H1 (cell line): ENCODE measurements around the gene PLEKHM3. TPM values are rescaled to one million over a fixed set of nuclear protein-coding genes. Genes with fewer than 3 reads are reported as not detected.
A peak's percentile ranks its signal among the peaks of the same experiment; 100 is the strongest.

ENCODE experiments used
- CTCF ChIA-PET: fragments of 300-600 bp; sonication (Branson Sonifier 250); formaldehyde crosslinking; loops from one replicate; lab custom pipeline; 2021; ENCODE audit not compliant: partially characterized antibody; lab: Charles Lee
- POLR2A ChIA-PET: fragments of 300-600 bp; sonication (Branson Sonifier 250); formaldehyde crosslinking; loops from one replicate; lab custom pipeline; 2021; ENCODE audit warnings: inconsistent platforms; ENCODE audit not compliant: partially characterized antibody; lab: Charles Lee
- DNase-seq, 2 experiments: peaks; one replicate each; pipeline versions ENCODE4 v3.0.0 to v3.0.0-alpha.2; 2010 to 2022; ENCODE audit warnings: low spot score in 2 of 2, low read depth in 1 of 2, mixed read lengths in 1 of 2
- FAIRE-seq: peaks from 2 replicates; lab custom pipeline; 2011; peaks lifted over from hg19 to GRCh38; lab: Jason Lieb, UNC
- H2AFZ ChIP-seq: 2 replicates; pipeline ENCODE4 v1.8.1; 2012; ENCODE audit warnings: low read length, inconsistent platforms
- H2AK5ac ChIP-seq: 2 replicates; pipeline ENCODE4 v1.6.1; 2013; ENCODE audit warnings: low read depth, low read length
- H2BK120ac ChIP-seq: replicated peaks from 2 replicates; pipeline ENCODE3; 2013; ENCODE audit warnings: low read depth, low read length, inconsistent platforms
- H2BK12ac ChIP-seq: 2 replicates; pipeline ENCODE4 v1.6.1; 2013; ENCODE audit warnings: low read depth, low read length
- H2BK15ac ChIP-seq: 2 replicates; pipeline ENCODE4 v1.6.1; 2013; ENCODE audit warnings: low read length
- H2BK20ac ChIP-seq: 2 replicates; pipeline ENCODE4 v1.6.1; 2013; ENCODE audit warnings: low read length
- H2BK5ac ChIP-seq: 2 replicates; pipeline ENCODE4 v1.6.1; 2013; ENCODE audit warnings: low read depth, low read length
- H3K14ac ChIP-seq: 2 replicates; pipeline ENCODE4 v1.6.1; 2013; ENCODE audit warnings: inconsistent platforms; ENCODE audit not compliant: insufficient read length
- H3K18ac ChIP-seq: 2 replicates; pipeline ENCODE4 v1.6.1; 2013; ENCODE audit warnings: low read length; ENCODE audit errors: extremely low read depth
- H3K23ac ChIP-seq: 2 replicates; pipeline ENCODE4 v1.6.1; 2013; ENCODE audit warnings: inconsistent platforms; ENCODE audit not compliant: insufficient read length
- H3K23me2 ChIP-seq: 2 replicates; pipeline ENCODE4 v1.6.1; 2013; ENCODE audit warnings: low read depth, low read length
- H3K27ac ChIP-seq: 2 replicates; pipeline ENCODE4 v1.6.1; 2011; ENCODE audit warnings: low read depth, low read length, inconsistent platforms
- H3K27me3 ChIP-seq, 4 experiments: replicated peaks in 1 of 4; 1 replicate in 1 of 4; 2 replicates in 3 of 4; pipeline versions ENCODE4 v1.6.1 to v1.8.1; 2011 to 2013; ENCODE audit warnings: low read length in 3 of 4, mild to moderate bottlenecking in 3 of 4, inconsistent platforms in 2 of 4, mixed read lengths in 2 of 4, moderate library complexity in 1 of 4; ENCODE audit not compliant: control insufficient read depth in 3 of 4, insufficient read depth in 3 of 4; ENCODE audit errors: extremely low read depth in 1 of 4
- H3K36me3 ChIP-seq, 4 experiments: 2 replicates each; pipeline versions ENCODE4 v1.6.1 to v1.8.1; 2011 to 2013; ENCODE audit warnings: mild to moderate bottlenecking in 4 of 4, low read length in 3 of 4, moderate library complexity in 2 of 4, control low read depth in 1 of 4, inconsistent platforms in 1 of 4; ENCODE audit not compliant: insufficient read depth in 4 of 4, control insufficient read depth in 2 of 4
- H3K4ac ChIP-seq: replicated peaks from 2 replicates; pipeline ENCODE3; 2013; ENCODE audit warnings: low read length, low read depth, mixed read lengths, inconsistent platforms; ENCODE audit not compliant: insufficient read length
- H3K4me1 ChIP-seq, 4 experiments: replicated peaks in 1 of 4; 1 replicate in 1 of 4; 2 replicates in 3 of 4; pipeline versions ENCODE4 v1.6.1 to v1.8.1; 2011 to 2013; ENCODE audit warnings: low read length in 3 of 4, inconsistent platforms in 2 of 4, mixed read lengths in 1 of 4; ENCODE audit not compliant: insufficient read depth in 4 of 4, control insufficient read depth in 3 of 4
- H3K4me2 ChIP-seq, 2 experiments: 2 replicates each; pipeline versions ENCODE4 v1.6.1 to v1.8.1; 2011 to 2013; ENCODE audit warnings: low read depth in 2 of 2, low read length in 2 of 2, control low read depth in 1 of 2, inconsistent platforms in 1 of 2, mild to moderate bottlenecking in 1 of 2; ENCODE audit not compliant: insufficient read depth in 1 of 2
- H3K4me3 ChIP-seq, 4 experiments: fragments of 200-600, 300-600 bp in 1 of 4; sonication (generic), shearing (Covaris generic), sonication (Bioruptor Twin) in 1 of 4; 2 replicates each; pipeline versions ENCODE4 v1.5.1 to v1.8.1; 2011 to 2016; ENCODE audit warnings: low read length in 4 of 4, low read depth in 3 of 4, control low read depth in 2 of 4, inconsistent platforms in 2 of 4, mild to moderate bottlenecking in 2 of 4, mixed read lengths in 1 of 4, moderate library complexity in 1 of 4; ENCODE audit not compliant: insufficient read depth in 2 of 4; ENCODE audit errors: extremely low read depth in 1 of 4
- H3K56ac ChIP-seq: replicated peaks from 2 replicates; pipeline ENCODE3; 2013; ENCODE audit warnings: low read depth, mild to moderate bottlenecking, mixed read lengths, low read length, inconsistent platforms; ENCODE audit not compliant: insufficient read length
- H3K79me1 ChIP-seq: 2 replicates; pipeline ENCODE4 v1.6.1; 2013; ENCODE audit warnings: low read depth, low read length, control low read depth
- H3K79me2 ChIP-seq, 2 experiments: 2 replicates each; pipeline versions ENCODE4 v1.6.1 to v1.8.1; 2012 to 2013; ENCODE audit warnings: low read length in 2 of 2, mild to moderate bottlenecking in 2 of 2, inconsistent platforms in 1 of 2; ENCODE audit not compliant: insufficient read depth in 2 of 2, control insufficient read depth in 1 of 2
- H3K9ac ChIP-seq, 4 experiments: replicated peaks in 1 of 4; 1 replicate in 1 of 4; 2 replicates in 3 of 4; pipeline versions ENCODE4 v1.6.1 to v1.8.1; 2011 to 2013; ENCODE audit warnings: low read depth in 3 of 4, low read length in 3 of 4, control low read depth in 2 of 4, mild to moderate bottlenecking in 2 of 4, moderate library complexity in 2 of 4, inconsistent platforms in 1 of 4; ENCODE audit errors: extremely low read depth in 1 of 4
- H3K9me3 ChIP-seq, 2 experiments: 2 replicates each; pipeline versions ENCODE4 v1.6.1 to v1.8.1; 2012 to 2013; ENCODE audit warnings: mild to moderate bottlenecking in 2 of 2, moderate library complexity in 2 of 2, control low read depth in 1 of 2, inconsistent platforms in 1 of 2, low read depth in 1 of 2, low read length in 1 of 2, mixed read lengths in 1 of 2; ENCODE audit not compliant: insufficient read depth in 2 of 2
- H4K20me1 ChIP-seq, 2 experiments: replicated peaks in 1 of 2; 2 replicates each; pipeline versions ENCODE3 to v1.8.1; 2011 to 2013; ENCODE audit warnings: inconsistent platforms in 2 of 2, low read length in 2 of 2, mild to moderate bottlenecking in 1 of 2; ENCODE audit not compliant: insufficient read depth in 2 of 2, control insufficient read depth in 1 of 2
- H4K5ac ChIP-seq: 2 replicates; pipeline ENCODE4 v1.6.1; 2013; ENCODE audit warnings: low read length, low read depth, mixed read lengths, inconsistent platforms; ENCODE audit not compliant: insufficient read length
- H4K8ac ChIP-seq: 2 replicates; pipeline ENCODE4 v1.8.0; 2013; ENCODE audit warnings: mild to moderate bottlenecking, moderate library complexity, low read length, inconsistent platforms; ENCODE audit not compliant: insufficient read depth; ENCODE audit errors: extremely low read depth
- H4K91ac ChIP-seq: replicated peaks from 2 replicates; pipeline ENCODE3; 2013; ENCODE audit warnings: low read length, mixed read lengths, inconsistent platforms; ENCODE audit not compliant: insufficient read length
- JUND ChIP-seq: IDR thresholded peaks from 2 replicates; pipeline ENCODE4 v1.6.1; 2011; ENCODE audit warnings: mild to moderate bottlenecking, improper control_type of control experiment, low read length
- NRF1 ChIP-seq: IDR thresholded peaks from 2 replicates; pipeline ENCODE4 v1.6.1; 2011; ENCODE audit warnings: mild to moderate bottlenecking, low read depth, low read length, improper control_type of control experiment
- WGBS, 2 experiments: shearing (Covaris generic) in 1 of 2; methylation state at CpG; one replicate each; pipeline versions ENCODE4 v1.1.6 to v1.1.7; 2013 to 2015; ENCODE audit warnings: low lambda C conversion rate in 2 of 2, mixed read lengths in 2 of 2, inconsistent platforms in 1 of 2, low coverage in 1 of 2, missing lambda C conversion rate in 1 of 2; ENCODE audit not compliant: insufficient replicate concordance in 2 of 2, insufficient coverage in 1 of 2, insufficient read length in 1 of 2; ENCODE audit errors: extremely low coverage in 1 of 2, missing lambda C conversion rate in 1 of 2; 5-methylcytosine and 5-hydroxymethylcytosine counted together
- polyA plus RNA-seq, 7 experiments: library from polyadenylated mRNA; depleted of rRNA in 3 of 7; stranded (reverse) in 5 of 7; unstranded in 2 of 7; fragments of >200 nt in 5 of 7; fragments of 200-250 nt in 2 of 7; gene quantifications; 1 replicate in 5 of 7; 2 replicates in 1 of 7; 4 replicates in 1 of 7; pipeline versions ENCODE4 v1.2.1 to v1.2.3, GENCODE V29; 2011 to 2013; ENCODE audit warnings: missing spikeins in 2 of 7, mixed read lengths in 2 of 7
- total RNA-seq: library from RNA; stranded (reverse); fragmentation: NEBNext Ultra II Directional; extraction: Animal tissue kit (Norgen Biotek cat#: 25700); gene quantifications from 2 replicates; pipeline ENCODE4 v1.2.1, GENCODE V29; 2021

PLEKHM3 gene
- total and polyA plus RNA-seq, 2 of the 8 experiments (the other 6 are each of a cell fraction or from before 2014, with no cell fraction given): 2.3 to 5.8 TPM

GRCh38 chr2:207812058-207812725 lies 213.1 kb downstream of the PLEKHM3 start:
- H4K91ac ChIP-seq: peak overlapping the region; percentile 90
- TF ChIP-seq JUND (no peak), NRF1 (no peak)

More at GRCh38 chr2:207812058-207812725, 213.1 kb downstream of the PLEKHM3 start:
- Histone ChIP-seq H3K79me1 (no peaks in the 10 kb centered on the region), H3K9me3 (no peaks in the 10 kb centered on the region), H2AK5ac (0 out of 2 replicates have a peak overlapping the region, but pooled peaks have one; percentile 0), H2BK12ac (peak overlapping the region; percentile 82), H3K27ac (no peak overlapping the region; the same call in 1 of the 2 replicates), H4K20me1 (no peaks in the 10 kb centered on the region), H3K4me2 (peak overlapping the region; percentile 12 to 18; a peak in 2 of 4 replicates), H3K23me2 (0 out of 2 replicates have a peak, but pooled peaks cover 2% of the 10 kb centered on the region), H3K56ac (no peak overlapping the region), H2AFZ (no peak overlapping the region), H3K4ac (no peak overlapping the region), H3K9ac (no peak overlapping the region), H3K36me3 (no peaks in the 10 kb centered on the region), H3K14ac (no peak overlapping the region), H3K27me3 (no peaks in the 10 kb centered on the region), H2BK120ac (no peak overlapping the region), H3K4me3 (no peak overlapping the region), H2BK15ac (no peak overlapping the region; the same call in 1 of the 2 replicates), H3K4me1 (peaks cover 6 to 33% (median 25%) of the 10 kb centered on the region in 4 experiments; a peak in 6 of 7 replicates), H2BK20ac (peak overlapping the region; percentile 49; the same call in 1 of the 2 replicates), H3K79me2 (no peaks in the 10 kb centered on the region), H4K8ac (no peak overlapping the region), H2BK5ac (peak overlapping the region; percentile 99; the same call in 1 of the 2 replicates), H4K5ac (peak overlapping the region; percentile 49), H3K18ac (peak overlapping the region; percentile 73), H3K23ac (no peak overlapping the region)
- POLR2A ChIA-PET: interaction anchor here (0.6 to 3.5 kb wide), 7 partner anchors 11 to 1508 kb away, joined by 3 to 21 read pairs (median 4); no protein-coding TSS in a partner anchor
- CTCF ChIA-PET: interaction anchor here (0.6 to 3.7 kb wide), 13 partner anchors 15 to 228 kb away, joined by 3 to 21 read pairs (median 4); no protein-coding TSS in a partner anchor
- 72% methylated on average over 9 of the region's 9 CpGs; no CpG with 5 or more reads in 1 of the 2 experiments for WGBS, 2 experiments
- FAIRE-seq (no peak), DNase-seq (no peak)
